Gastroesophageal sphincter (tissue), 3 donors: ENCODE data around the gene SECTM1.

Experiments used
- CTCF ChIP-seq, 4 experiments: fragments of 200-600 bp in 2 of 4; fragments of 450-650 bp in 2 of 4; sonication (generic) in 1 of 4; IDR thresholded peaks; one replicate each; pipeline ENCODE4 v1.5.1; 2017 to 2019; ENCODE audit warnings: antibody characterized with exemption in 4 of 4, mild to moderate bottlenecking in 2 of 4, moderate library complexity in 2 of 4
- EP300 ChIP-seq: sonication (generic); formaldehyde crosslinking; IDR thresholded peaks from one replicate; pipeline ENCODE4 v1.6.1; 2017; ENCODE audit warnings: antibody characterized with exemption, mild to moderate bottlenecking
- POLR2A ChIP-seq, 2 donors: fragments of 450-650 bp; IDR thresholded peaks; one replicate each; pipeline ENCODE4 v1.6.1; 2017; ENCODE audit warnings: antibody characterized with exemption in 2 of 2, mild to moderate bottlenecking in 2 of 2, moderate library complexity in 1 of 2

DNA sequence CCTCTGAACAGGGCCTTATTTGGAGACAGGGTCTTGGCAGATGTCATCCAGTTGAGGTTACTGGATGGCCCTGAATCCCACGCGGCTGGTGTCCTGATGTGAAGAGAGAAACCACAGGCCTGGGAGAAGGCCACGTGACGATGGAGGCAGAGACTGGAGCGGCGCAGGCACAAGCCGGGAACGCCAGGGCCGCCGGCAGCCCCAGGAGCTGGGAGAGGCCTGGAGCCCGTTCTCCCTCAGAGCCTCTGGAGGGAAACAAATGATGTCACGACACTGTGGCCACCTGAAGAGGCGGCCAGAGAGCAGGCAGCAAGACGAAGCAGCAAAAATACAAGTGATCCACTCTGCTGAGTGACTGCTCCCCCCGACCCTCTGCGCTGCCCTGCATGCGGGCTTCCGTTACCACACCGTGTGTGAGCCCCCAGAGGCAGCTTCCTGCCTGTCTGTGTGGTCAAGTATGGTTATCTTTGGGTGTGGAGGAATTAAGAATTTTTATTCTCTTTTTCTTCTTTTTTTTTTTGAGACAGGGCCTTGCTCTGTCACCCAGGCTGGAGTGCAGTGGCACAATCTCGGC is 27.8 kb downstream of the SECTM1 start:
- TF ChIP-seq CTCF (IDR thresholded peaks at IDR 0.05) (no peak), POLR2A (IDR thresholded peaks at IDR 0.05) (no peak), EP300 (no peak)
